NCI-H1092 (cell line): ENCODE measurements around the gene PMVK.

Experiments used
- DNase-seq: peaks from one replicate; lab custom pipeline; 2025; lab: John Stamatoyannopoulos, UW

Gene PMVK

GRCh38 chr1:154945962-154946850, 9.7 kb upstream of the PMVK start:
- DNase-seq = no peak

GRCh38 chr1:154945160-154945961, 8.8 kb upstream of the PMVK start:
- no peak for DNase-seq

GRCh38 chr1:154944401-154945159, 8.1 kb upstream of the PMVK start:
- DNase-seq = no peak

GRCh38 chr1:154943649-154944400, 7.3 kb upstream of the PMVK start:
- peak; percentile 16 for DNase-seq

GRCh38 chr1:154941333-154942013, 5.0 kb upstream of the PMVK start:
- DNase-seq = no peak

GRCh38 chr1:154940651-154941194, 4.2 kb upstream of the PMVK start:
- no peak for DNase-seq

- DNase-seq = no peak
Measured at GRCh38 chr1:154940213-154940560, 3.7 kb upstream of the PMVK start.

GRCh38 chr1:154938604-154939399, 2.3 kb upstream of the PMVK start:
- DNase-seq = no peak

- DNase-seq = no peak
Measured at GRCh38 chr1:154937988-154938386, 1.5 kb upstream of the PMVK start.

GRCh38 chr1:154937085-154937987, 817 bp upstream of the PMVK start:
- peak; percentile 92 for DNase-seq

- DNase-seq = no peak
Measured at GRCh38 chr1:154935749-154936554, 567 bp downstream of the PMVK start.

- DNase-seq = no peak
Measured at GRCh38 chr1:154934358-154934948, 2.1 kb downstream of the PMVK start.

GRCh38 chr1:154931940-154932487, 4.5 kb downstream of the PMVK start:
- no peak for DNase-seq

GRCh38 chr1:154926201-154926600, 10.3 kb downstream of the PMVK start:
- no peak for DNase-seq

- no peak for DNase-seq
Measured at GRCh38 chr1:154925335-154926170, 11.0 kb downstream of the PMVK start.

- no peak for DNase-seq
Measured at GRCh38 chr1:154923695-154924094, 12.8 kb downstream of the PMVK start.
